Natural killer cell (primary cell): ENCODE measurements around the gene RELA. TPM values are rescaled to one million over a fixed set of nuclear protein-coding genes. Genes with fewer than 3 reads are reported as not detected.
A peak's percentile ranks its signal among the peaks of the same experiment; 100 is the strongest.

Experiments
- ATAC-seq, 3 donors: fragments of 150-1000 bp in 2 of 3; fragments of 200-7000 bp in 1 of 3; cut with Tn5 transposase; 1 replicate in 1 of 3; 2 replicates in 2 of 3; pipeline ENCODE4 v1.10.0; 2021; ENCODE audit warnings: mild to moderate bottlenecking in 2 of 3, moderate library complexity in 2 of 3
- DNase-seq, 2 donors: peaks; one replicate each; pipeline versions ENCODE4 v3.0.0 to v3.0.0-alpha.2; 2013 to 2021; ENCODE audit warnings: mixed read lengths in 1 of 2
- H3K27ac ChIP-seq: one replicate; pipeline ENCODE4 v1.5.1; 2013; ENCODE audit warnings: mild to moderate bottlenecking, low read length
- H3K27me3 ChIP-seq: one replicate; pipeline ENCODE4 v1.6.1; 2013; ENCODE audit warnings: low read length; ENCODE audit not compliant: control insufficient read depth, insufficient read depth
- H3K36me3 ChIP-seq: one replicate; pipeline ENCODE4 v1.6.1; 2013; ENCODE audit warnings: low read length; ENCODE audit not compliant: control insufficient read depth, insufficient read depth
- H3K4me1 ChIP-seq: one replicate; pipeline ENCODE4 v1.6.1; 2013; ENCODE audit warnings: low read length; ENCODE audit not compliant: control insufficient read depth, insufficient read depth
- H3K4me3 ChIP-seq: one replicate; pipeline ENCODE4 v1.5.1; 2013; ENCODE audit warnings: low read length
- H3K9me3 ChIP-seq: one replicate; pipeline ENCODE4 v1.6.1; 2013; ENCODE audit warnings: low read length; ENCODE audit not compliant: control insufficient read depth, insufficient read depth
- H3K27ac Mint-ChIP-seq, 2 donors: one replicate each; pipeline ENCODE4 v1.8.0; 2022; ENCODE audit warnings: mild to moderate bottlenecking in 2 of 2, mixed read lengths in 2 of 2, moderate library complexity in 1 of 2
- H3K27me3 Mint-ChIP-seq, 2 donors: one replicate each; pipeline ENCODE4 v1.8.0; 2022; ENCODE audit warnings: low read depth in 2 of 2, mixed read lengths in 2 of 2
- H3K36me3 Mint-ChIP-seq: one replicate; pipeline ENCODE4 v1.8.0; 2022; ENCODE audit warnings: mixed read lengths
- H3K4me1 Mint-ChIP-seq, 2 donors: one replicate each; pipeline ENCODE4 v1.8.0; 2022; ENCODE audit warnings: mixed read lengths in 2 of 2
- H3K4me3 Mint-ChIP-seq: one replicate; pipeline ENCODE4 v1.8.0; 2022; ENCODE audit warnings: mild to moderate bottlenecking, moderate library complexity, mixed read lengths
- H3K9me3 Mint-ChIP-seq, 2 donors: one replicate each; pipeline ENCODE4 v1.8.0; 2022; ENCODE audit warnings: mixed read lengths in 2 of 2
- CTCF ChIP-seq: fragments of 200-600 bp; IDR thresholded peaks from one replicate; pipeline ENCODE4 v1.8.0; 2022; ENCODE audit warnings: antibody characterized with exemption
- WGBS: methylation state at CpG from one replicate; pipeline ENCODE4 v1.1.7; 2013; ENCODE audit warnings: missing lambda C conversion rate; ENCODE audit not compliant: insufficient coverage; 5-methylcytosine and 5-hydroxymethylcytosine counted together
- intact Hi-C: fragments of 100-400 bp; cut with micrococcal nuclease; formaldehyde crosslinking; loops from one replicate; pipeline ENCODE4 v1.14.2; 2022
- total RNA-seq, 4 donors: library from RNA; stranded (reverse); fragments of 120-200 nt in 1 of 4; gene quantifications; one replicate each; pipeline versions ENCODE4 v1.2.3 to v1.2.4, GENCODE V29; 2013 to 2022

Gene RELA
- total RNA-seq, 3 donors from 2014 or later (not counting 1 experiment from before 2014, with no cell fraction given): 319 to 380 (median 338) TPM

- Mint-ChIP-seq H3K27ac (peak overlapping the region; percentile 91 to 92), H3K36me3 (no peaks in the 10 kb centered on the region), H3K4me3 (peak overlapping the region; percentile 71), H3K27me3 (no peaks in the 10 kb centered on the region), H3K9me3 (no peaks in the 10 kb centered on the region), H3K4me1 (peaks cover 43 to 46% of the 10 kb centered on the region in 2 donors)
- Histone ChIP-seq H3K36me3 (peaks cover 41% of the 10 kb centered on the region), H3K4me3 (no peak overlapping the region), H3K27ac (peak overlapping the region; percentile 68), H3K4me1 (peaks cover 58% of the 10 kb centered on the region), H3K27me3 (no peaks in the 10 kb centered on the region), H3K9me3 (no peaks in the 10 kb centered on the region)
- no peak for TF ChIP-seq CTCF
- DNase-seq: no peak
- intact Hi-C loops: loop anchor here (5.0 kb wide), 1 partner anchor 77 kb away; the partner anchor contains the start of gene KAT5
- WGBS: 97% methylated on average over 46 of the region's 46 CpGs
- ATAC-seq: no peak
Measured at GRCh38 chr11:65634905-65635731, 27.6 kb downstream of the RELA start.

- H3K36me3 Mint-ChIP-seq: no peaks in the 10 kb centered on the region
- ATAC-seq: no peak
- intact Hi-C loops: no loop called here
- Histone ChIP-seq H3K27ac (peak overlapping the region; percentile 68), H3K27me3 (no peaks in the 10 kb centered on the region), H3K9me3 (no peaks in the 10 kb centered on the region), H3K4me3 (no peak overlapping the region), H3K4me1 (peaks cover 52% of the 10 kb centered on the region), H3K36me3 (peaks cover 47% of the 10 kb centered on the region)
- peaks cover 36 to 40% of the 10 kb centered on the region in 2 donors for H3K4me1 Mint-ChIP-seq
- 57% methylated on average over 11 of the region's 11 CpGs for WGBS
- no peak for DNase-seq
- H3K9me3 Mint-ChIP-seq: no peaks in the 10 kb centered on the region
- H3K4me3 Mint-ChIP-seq: peak overlapping the region; percentile 71
- H3K27ac Mint-ChIP-seq: peak overlapping the region; percentile 91 to 92
- TF ChIP-seq CTCF: no peak
- H3K27me3 Mint-ChIP-seq: no peaks in the 10 kb centered on the region
Measured at GRCh38 chr11:65634440-65634839, 28.3 kb downstream of the RELA start.

- H3K36me3 Mint-ChIP-seq: no peaks in the 10 kb centered on the region
Measured at GRCh38 chr11:65634109-65634436, 28.6 kb downstream of the RELA start.

More at GRCh38 chr11:65634109-65634436, 28.6 kb downstream of the RELA start:
- Histone ChIP-seq H3K9me3 (no peaks in the 10 kb centered on the region), H3K27ac (peak overlapping the region; percentile 68), H3K36me3 (peaks cover 51% of the 10 kb centered on the region), H3K4me1 (peaks cover 48% of the 10 kb centered on the region), H3K27me3 (no peaks in the 10 kb centered on the region), H3K4me3 (no peak overlapping the region)
- no peak for TF ChIP-seq CTCF
- peaks cover 32 to 36% of the 10 kb centered on the region in 2 donors for H3K4me1 Mint-ChIP-seq
- H3K9me3 Mint-ChIP-seq: no peaks in the 10 kb centered on the region
- peak; percentile 11 to 31 (median 14) for ATAC-seq
- 77% methylated on average over 14 of the region's 14 CpGs for WGBS
- H3K27ac Mint-ChIP-seq: peak overlapping the region; percentile 91 to 92
- no peaks in the 10 kb centered on the region for H3K27me3 Mint-ChIP-seq
- no peak for DNase-seq
- intact Hi-C loops: no loop called here
- peak overlapping the region; percentile 71 for H3K4me3 Mint-ChIP-seq
